ENCODE results near the gene XRCC4. TPM values are rescaled to one million over a fixed set of nuclear protein-coding genes. Genes with fewer than 3 reads are reported as not detected.

XRCC4 gene
- total and polyA plus RNA-seq, 9 of the 15 experiments (the other 6 are each of a cell fraction or from before 2014, with no cell fraction given) = 13.6 to 61.6 (median 22.4) TPM

GRCh38 chr5:83177803-83178202 lies 100.5 kb downstream of the XRCC4 start:
- H3K27ac ChIP-seq (ENCODE audit: extremely low read depth, low read depth, low read length) = no peak overlapping the region
- no peaks in the 10 kb centered on the region for H3K27me3 ChIP-seq (ENCODE audit: control insufficient read depth in 2 of 2, insufficient read depth in 2 of 2, low read length in 2 of 2)
- H3K4me3 ChIP-seq = no peak overlapping the region
- ATAC-seq (no peak), DNase-seq (ENCODE audit: extremely low read depth in 1 of 4, low spot score in 3 of 4) (no peak), FAIRE-seq (no peak)
- TF ChIP-seq GTF2F1 (IDR thresholded peaks at IDR 0.05; ENCODE audit: low read depth, low read length) (no peak), REST (IDR thresholded peaks at IDR 0.05; ENCODE audit: borderline replicate concordance) (no peak), REST (CRISPR knock-in tag; IDR thresholded peaks at IDR 0.05; ENCODE audit: low read depth) (no peak)
- H3K4me1 ChIP-seq (replicated peaks in 1 of 2; ENCODE audit: control insufficient read depth in 2 of 2, insufficient read depth in 2 of 2, low read length in 2 of 2) = no peaks in the 10 kb centered on the region; a peak in 1 of 5 replicates
- intact Hi-C loops (cut with micrococcal nuclease) (no loop called here), in situ Hi-C loops (cut with MboI) (no loop called here)
- ChIA-PET CTCF (ENCODE audit: low intra/inter-chr PET ratio) (no interaction called here), POLR2A (no interaction called here)
- H3K79me2 ChIP-seq (ENCODE audit: control insufficient read depth, insufficient read depth, low read length) = no peaks in the 10 kb centered on the region
- no TSS peak for BruUV-seq (replicated peaks)
- H3K36me3 ChIP-seq (ENCODE audit: control insufficient read depth, insufficient read depth, low read length) = no peaks in the 10 kb centered on the region
- H2AFZ ChIP-seq (ENCODE audit: low read depth, low read length) = no peak overlapping the region
- 74% methylated on average over 2 of the region's 2 CpGs for WGBS (ENCODE audit: insufficient coverage, low coverage, missing lambda C conversion rate)
- no peaks in the 10 kb centered on the region for H3K9me3 ChIP-seq (replicated peaks; ENCODE audit: control insufficient read depth, insufficient read depth, low read depth, low read length)
- no peaks in the 10 kb centered on the region for H3K9me1 ChIP-seq (ENCODE audit: control insufficient read depth, insufficient read depth, low read length)
- no peaks in the 10 kb centered on the region for H4K20me1 ChIP-seq (replicated peaks; ENCODE audit: control insufficient read depth, insufficient read depth, low read length)
- H3K9ac ChIP-seq (ENCODE audit: insufficient read depth in 1 of 2, low read depth in 2 of 2, low read length in 2 of 2) = no peak overlapping the region
- no peak overlapping the region for H3K4me2 ChIP-seq (ENCODE audit: insufficient read depth, low read length)
